ENCODE data around the gene UBXN11.

UBXN11 gene

DNA sequence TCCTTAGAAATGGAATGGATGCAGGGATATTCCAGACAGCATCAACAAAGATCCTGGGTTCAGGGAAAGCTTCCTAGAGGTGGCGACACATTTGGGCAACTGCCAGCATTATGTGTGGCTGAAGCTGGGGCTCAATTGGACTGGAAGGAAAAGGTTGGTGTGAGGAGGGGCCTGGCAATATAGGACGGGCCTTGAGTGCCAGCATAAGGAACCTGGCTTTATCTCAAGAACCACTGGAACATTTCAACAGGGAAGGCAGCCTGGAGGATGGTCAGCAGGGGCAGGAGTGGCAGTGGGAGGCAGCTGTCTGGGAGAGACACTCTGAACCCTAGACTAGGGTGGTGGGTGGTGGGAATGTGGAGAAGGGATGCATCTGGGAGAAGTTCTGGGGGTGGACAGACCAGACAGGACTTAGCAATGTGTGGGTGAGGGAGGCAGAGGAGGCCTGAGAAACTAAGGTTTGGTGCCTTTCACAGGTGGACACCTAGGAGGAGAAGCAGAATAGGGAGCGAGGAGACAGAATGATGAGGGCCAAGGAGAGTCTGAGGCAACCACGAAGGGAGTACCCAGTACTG lies 23.1 kb downstream of the UBXN11 start:
- TF ChIP-seq ZNF274 (IDR thresholded peaks at IDR 0.05; ENCODE audit: low read depth, low read length) (no peak), YY1 (IDR thresholded peaks at IDR 0.05; ENCODE audit: insufficient read depth, insufficient read length) (no peak), SUZ12 (IDR thresholded peaks at IDR 0.05; ENCODE audit: extremely low read depth, insufficient read depth, insufficient read length) (no peak)
- Histone ChIP-seq H3K4me3 (ENCODE audit: insufficient read length, low read depth) (no peak overlapping the region), H3K4me1 (ENCODE audit: insufficient read depth, insufficient read length) (peaks cover 39% of the 10 kb centered on the region), H3K27me3 (ENCODE audit: insufficient read depth, insufficient read length) (no peaks in the 10 kb centered on the region), H3K36me3 (ENCODE audit: insufficient read depth, insufficient read length, low read length) (peaks cover 36% of the 10 kb centered on the region), H3K9ac (ENCODE audit: insufficient read length, low read depth) (no peak overlapping the region), H3K9me3 (ENCODE audit: insufficient read depth, low read length) (no peaks in the 10 kb centered on the region)
- DNase-seq (ENCODE audit: low read depth, low spot score): no peak

GRCh38 chr1:26282401-26282918 lies 24.0 kb downstream of the UBXN11 start:
- DNase-seq (ENCODE audit: low read depth, low spot score): no peak
- Histone ChIP-seq H3K4me1 (ENCODE audit: insufficient read depth, insufficient read length) (peaks cover 39% of the 10 kb centered on the region), H3K4me3 (ENCODE audit: insufficient read length, low read depth) (no peak overlapping the region), H3K27me3 (ENCODE audit: insufficient read depth, insufficient read length) (no peaks in the 10 kb centered on the region), H3K36me3 (ENCODE audit: insufficient read depth, insufficient read length, low read length) (peaks cover 45% of the 10 kb centered on the region), H3K9me3 (ENCODE audit: insufficient read depth, low read length) (no peaks in the 10 kb centered on the region), H3K9ac (ENCODE audit: insufficient read length, low read depth) (peak overlapping the region; percentile 57)
- TF ChIP-seq SUZ12 (IDR thresholded peaks at IDR 0.05; ENCODE audit: extremely low read depth, insufficient read depth, insufficient read length) (no peak), YY1 (IDR thresholded peaks at IDR 0.05; ENCODE audit: insufficient read depth, insufficient read length) (no peak), ZNF274 (IDR thresholded peaks at IDR 0.05; ENCODE audit: low read depth, low read length) (no peak)

DNA sequence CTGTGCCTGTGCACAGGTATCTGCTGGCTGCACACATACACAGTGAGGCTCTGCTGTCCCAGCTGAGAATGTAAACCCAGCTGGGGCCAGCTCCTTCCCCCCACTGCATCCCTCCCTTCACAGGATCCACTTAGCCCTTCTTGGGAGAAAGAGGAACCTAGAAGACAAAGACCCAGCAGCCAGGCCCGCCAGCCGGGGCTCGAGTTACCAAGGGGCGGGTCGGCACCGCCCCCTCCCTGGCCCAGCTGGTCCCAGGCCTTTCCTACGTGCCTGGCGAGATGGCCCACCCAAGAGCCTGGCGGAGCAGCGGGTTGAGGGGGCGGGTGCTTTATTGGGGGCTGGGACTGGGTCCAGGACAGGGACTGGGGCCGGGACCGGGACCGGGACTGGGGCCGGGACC lies 24.5 kb downstream of the UBXN11 start:
- H3K9ac ChIP-seq (ENCODE audit: insufficient read length, low read depth): peak overlapping the region; percentile 57
- H3K4me3 ChIP-seq (ENCODE audit: insufficient read length, low read depth): no peak overlapping the region
- peak; percentile 63 for DNase-seq (ENCODE audit: low read depth, low spot score)
- TF ChIP-seq SUZ12 (IDR thresholded peaks at IDR 0.05; ENCODE audit: extremely low read depth, insufficient read depth, insufficient read length): no peak
- TF ChIP-seq YY1 (IDR thresholded peaks at IDR 0.05; ENCODE audit: insufficient read depth, insufficient read length): no peak
- TF ChIP-seq ZNF274 (IDR thresholded peaks at IDR 0.05; ENCODE audit: low read depth, low read length): no peak
- H3K9me3 ChIP-seq (ENCODE audit: insufficient read depth, low read length): no peaks in the 10 kb centered on the region
- H3K27me3 ChIP-seq (ENCODE audit: insufficient read depth, insufficient read length): no peaks in the 10 kb centered on the region
- peaks cover 50% of the 10 kb centered on the region for H3K36me3 ChIP-seq (ENCODE audit: insufficient read depth, insufficient read length, low read length)
- H3K4me1 ChIP-seq (ENCODE audit: insufficient read depth, insufficient read length): peaks cover 39% of the 10 kb centered on the region

DNA sequence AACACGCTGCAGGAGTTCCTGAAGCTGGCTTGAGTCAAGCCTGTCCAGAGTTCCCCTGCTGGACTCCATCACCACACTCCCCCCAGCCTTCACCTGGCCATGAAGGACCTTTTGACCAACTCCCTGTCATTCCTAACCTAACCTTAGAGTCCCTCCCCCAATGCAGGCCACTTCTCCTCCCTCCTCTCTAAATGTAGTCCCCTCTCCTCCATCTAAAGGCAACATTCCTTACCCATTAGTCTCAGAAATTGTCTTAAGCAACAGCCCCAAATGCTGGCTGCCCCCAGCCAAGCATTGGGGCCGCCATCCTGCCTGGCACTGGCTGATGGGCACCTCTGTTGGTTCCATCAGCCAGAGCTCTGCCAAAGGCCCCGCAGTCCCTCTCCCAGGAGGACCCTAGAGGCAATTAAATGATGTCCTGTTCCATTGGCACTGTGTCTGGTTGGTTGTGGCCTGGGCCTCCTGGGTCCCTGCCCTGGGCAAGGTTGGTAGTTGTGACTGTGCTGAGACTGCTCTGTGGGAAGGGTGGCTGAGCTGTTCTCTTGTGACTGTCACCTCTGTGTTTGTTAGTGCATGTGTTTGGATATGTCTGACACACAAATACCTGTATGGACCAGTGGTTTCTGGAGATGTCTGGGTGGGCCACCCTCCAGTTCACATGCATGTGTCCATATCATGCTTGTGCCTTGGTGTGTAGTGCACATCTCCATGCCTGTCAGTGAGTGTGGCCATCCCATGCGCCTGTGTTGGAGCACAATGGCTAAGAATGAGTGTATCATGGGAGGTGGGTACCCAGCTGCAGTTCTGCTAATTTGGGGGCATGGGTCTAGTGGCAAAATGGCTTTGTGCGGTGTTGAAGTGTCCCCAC lies 25.1 kb downstream of the UBXN11 start:
- TF ChIP-seq ZNF274 (IDR thresholded peaks at IDR 0.05; ENCODE audit: low read depth, low read length) (no peak), YY1 (IDR thresholded peaks at IDR 0.05; ENCODE audit: insufficient read depth, insufficient read length) (no peak), SUZ12 (IDR thresholded peaks at IDR 0.05; ENCODE audit: extremely low read depth, insufficient read depth, insufficient read length) (no peak)
- no peak for DNase-seq (ENCODE audit: low read depth, low spot score)
- Histone ChIP-seq H3K36me3 (ENCODE audit: insufficient read depth, insufficient read length, low read length) (peaks cover 57% of the 10 kb centered on the region), H3K4me3 (ENCODE audit: insufficient read length, low read depth) (peak overlapping the region; percentile 1), H3K9me3 (ENCODE audit: insufficient read depth, low read length) (no peaks in the 10 kb centered on the region), H3K9ac (ENCODE audit: insufficient read length, low read depth) (peak overlapping the region; percentile 57), H3K27me3 (ENCODE audit: insufficient read depth, insufficient read length) (no peaks in the 10 kb centered on the region), H3K4me1 (ENCODE audit: insufficient read depth, insufficient read length) (peaks cover 42% of the 10 kb centered on the region)

DNA sequence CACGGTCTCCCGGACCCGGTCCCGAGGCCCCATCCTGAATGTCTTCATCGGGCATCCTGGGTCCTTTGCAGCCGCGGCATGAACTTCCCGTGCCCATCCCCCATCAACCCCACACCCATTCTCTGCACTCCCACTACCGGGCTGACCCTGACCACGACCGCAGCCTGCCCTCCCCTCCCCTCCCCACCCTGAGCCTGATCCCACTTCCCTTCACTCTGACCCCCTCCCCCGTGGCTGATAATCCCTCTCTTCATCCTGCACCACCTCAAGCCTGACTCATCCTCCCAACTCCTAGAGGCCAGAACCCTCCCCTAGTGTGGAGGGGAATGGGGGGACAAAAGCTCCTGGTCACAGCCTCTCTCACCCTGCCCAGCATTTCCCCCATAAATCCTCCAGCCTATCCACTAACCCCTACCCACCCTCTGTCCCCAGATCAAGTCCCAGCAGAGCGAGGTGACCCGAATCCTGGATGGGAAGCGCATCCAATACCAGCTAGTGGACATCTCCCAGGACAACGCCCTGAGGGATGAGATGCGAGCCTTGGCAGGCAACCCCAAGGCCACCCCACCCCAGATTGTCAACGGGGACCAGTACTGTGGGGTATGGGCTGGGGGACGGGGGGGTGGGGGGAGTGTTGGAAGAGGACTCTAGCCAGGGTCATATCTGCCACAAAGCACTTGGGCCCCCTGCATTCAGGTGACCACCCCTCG lies 25.9 kb downstream of the UBXN11 start:
- Histone ChIP-seq H3K4me1 (ENCODE audit: insufficient read depth, insufficient read length) (peaks cover 42% of the 10 kb centered on the region), H3K9me3 (ENCODE audit: insufficient read depth, low read length) (no peaks in the 10 kb centered on the region), H3K27me3 (ENCODE audit: insufficient read depth, insufficient read length) (no peaks in the 10 kb centered on the region), H3K36me3 (ENCODE audit: insufficient read depth, insufficient read length, low read length) (peaks cover 65% of the 10 kb centered on the region), H3K9ac (ENCODE audit: insufficient read length, low read depth) (peak overlapping the region; percentile 89), H3K4me3 (ENCODE audit: insufficient read length, low read depth) (peak overlapping the region; percentile 85)
- DNase-seq (ENCODE audit: low read depth, low spot score): no peak
- no peak for TF ChIP-seq ZNF274 (IDR thresholded peaks at IDR 0.05; ENCODE audit: low read depth, low read length)
- TF ChIP-seq YY1 (IDR thresholded peaks at IDR 0.05; ENCODE audit: insufficient read depth, insufficient read length): no peak
- TF ChIP-seq SUZ12 (IDR thresholded peaks at IDR 0.05; ENCODE audit: extremely low read depth, insufficient read depth, insufficient read length): no peak

DNA sequence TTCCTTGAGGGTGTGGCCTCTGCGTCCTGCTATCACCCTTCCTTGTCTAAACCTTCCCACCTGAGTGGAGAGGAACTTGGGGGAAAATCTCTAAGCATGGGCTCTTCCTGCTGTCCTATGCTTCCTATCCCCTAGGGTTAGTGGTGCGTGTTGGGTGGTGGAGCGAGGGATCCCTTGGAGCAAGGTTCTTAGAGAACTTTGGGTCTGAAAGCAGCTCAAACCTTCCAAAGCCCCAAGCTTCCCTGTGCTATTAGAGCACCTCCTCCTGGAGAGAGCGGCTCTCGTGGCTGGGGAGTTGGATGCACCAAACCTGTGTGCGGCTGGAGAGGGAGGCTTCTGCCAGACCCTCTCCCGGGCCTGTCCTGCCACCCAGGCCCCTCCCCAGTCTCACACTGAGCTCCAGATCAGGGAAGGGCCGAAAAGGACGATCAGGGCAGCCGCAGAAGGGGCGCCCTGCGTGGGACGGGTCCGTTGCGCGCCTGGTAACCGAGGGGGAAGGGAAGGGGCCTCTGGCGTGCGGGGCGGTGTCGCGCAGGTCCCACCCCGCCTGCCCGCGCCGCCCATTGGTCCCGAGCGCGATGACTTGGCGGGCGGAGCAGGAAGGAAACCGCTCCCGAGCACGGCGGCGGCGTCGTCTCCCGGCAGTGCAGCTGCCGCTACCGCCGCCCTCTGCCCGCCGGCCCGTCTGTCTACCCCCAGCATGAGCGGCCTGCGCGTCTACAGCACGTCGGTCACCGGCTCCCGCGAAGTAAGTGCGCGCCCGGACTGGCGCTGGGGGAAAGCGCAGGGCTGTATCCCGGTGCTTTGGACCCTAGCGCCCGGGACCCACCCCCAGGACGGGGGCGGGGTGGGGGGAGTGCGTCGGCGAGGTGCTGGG lies 26.7 kb downstream of the UBXN11 start, which contains the start of gene SH3BGRL3:
Gene SH3BGRL3, plus strand, starts transcription at position 631 of the 877 bp plus-strand sequence. Its CDS starts 70 bp downstream, at position 701.
- peaks cover 71% of the 10 kb centered on the region for H3K36me3 ChIP-seq (ENCODE audit: insufficient read depth, insufficient read length, low read length)
- no peaks in the 10 kb centered on the region for H3K27me3 ChIP-seq (ENCODE audit: insufficient read depth, insufficient read length)
- peak; percentile 76 for DNase-seq (ENCODE audit: low read depth, low spot score)
- TF ChIP-seq SUZ12 (IDR thresholded peaks at IDR 0.05; ENCODE audit: extremely low read depth, insufficient read depth, insufficient read length): no peak
- no peak for TF ChIP-seq YY1 (IDR thresholded peaks at IDR 0.05; ENCODE audit: insufficient read depth, insufficient read length)
- TF ChIP-seq ZNF274 (IDR thresholded peaks at IDR 0.05; ENCODE audit: low read depth, low read length): no peak
- H3K9ac ChIP-seq (ENCODE audit: insufficient read length, low read depth): peak within 1 kb of the TSS; percentile 89
- H3K4me1 ChIP-seq (ENCODE audit: insufficient read depth, insufficient read length): peaks cover 40% of the 10 kb centered on the region
- H3K4me3 ChIP-seq (ENCODE audit: insufficient read length, low read depth): peak within 1 kb of the TSS; percentile 85
- no peaks in the 10 kb centered on the region for H3K9me3 ChIP-seq (ENCODE audit: insufficient read depth, low read length)
